Ovary (tissue), 9 donors: Measurements from ENCODE around the gene LARGE1. TPM values are rescaled to one million over a fixed set of nuclear protein-coding genes. Genes with fewer than 3 reads are reported as not detected.

Source experiments
- DNase-seq, 5 donors: peaks; one replicate each; pipeline ENCODE4 v3.0.0-alpha.2; 2019 to 2020
- H3K27ac ChIP-seq, 2 donors: fragments of 200-600 bp; one replicate each; pipeline versions ENCODE4 v1.5.1 to v1.8.0; 2019 to 2022
- H3K27me3 ChIP-seq: fragments of 200-600 bp; one replicate; pipeline ENCODE4 v1.8.0; 2022
- H3K36me3 ChIP-seq: fragments of 200-600 bp; sonication (generic); one replicate; pipeline ENCODE4 v1.5.1; 2019
- H3K4me1 ChIP-seq: one replicate; pipeline ENCODE4 v1.8.1; 2013; ENCODE audit warnings: mild to moderate bottlenecking, moderate library complexity; ENCODE audit not compliant: insufficient read depth
- H3K4me3 ChIP-seq: fragments of 200-600 bp; sonication (generic); one replicate; pipeline ENCODE4 v1.5.1; 2017
- H3K9me3 ChIP-seq, 2 donors: fragments of 200-600 bp in 1 of 2; sonication (generic) in 1 of 2; one replicate each; pipeline versions ENCODE4 v1.5.1 to v1.8.1; 2013 to 2019; ENCODE audit warnings: mild to moderate bottlenecking in 1 of 2, moderate library complexity in 1 of 2
- CTCF ChIP-seq, 3 donors: fragments of 450-650 bp in 2 of 3; fragments of 200-600 bp in 1 of 3; IDR thresholded peaks; one replicate each; pipeline versions ENCODE4 v1.5.1 to v1.8.0; 2016 to 2022; ENCODE audit warnings: antibody characterized with exemption in 3 of 3, mild to moderate bottlenecking in 1 of 3
- EP300 ChIP-seq: sonication (generic); formaldehyde crosslinking; IDR thresholded peaks from one replicate; pipeline ENCODE4 v1.6.1; 2017; ENCODE audit warnings: antibody characterized with exemption
- POLR2A ChIP-seq: fragments of 450-650 bp; IDR thresholded peaks from one replicate; pipeline ENCODE4 v1.6.1; 2017; ENCODE audit warnings: antibody characterized with exemption, mild to moderate bottlenecking, moderate library complexity
- WGBS, 3 donors: extraction: QIAGEN DNeasy Blood & Tissue Kit in 1 of 3; methylation state at CpG; one replicate each; pipeline versions ENCODE4 v1.1.5 to v1.1.7; 2013 to 2017; 5-methylcytosine and 5-hydroxymethylcytosine counted together
- intact Hi-C, 4 donors: fragments of 100-400 bp; cut with DNase I; formaldehyde crosslinking; loops; one replicate each; pipeline versions ENCODE4 v1.11.0 to v1.15.1; 2022 to 2023
- polyA plus RNA-seq, 2 donors: library from polyadenylated mRNA; stranded (reverse); fragments of 200-250 nt in 1 of 2; fragments of 350-450 nt in 1 of 2; fragmentation: Illumina TruSeq in 1 of 2; extraction: RNeasy Lipid Tissue Mini Kit (QIAGEN cat#74804) in 1 of 2; gene quantifications; one replicate each; pipeline ENCODE4 v1.2.3, GENCODE V29; 2013 to 2014
- total RNA-seq, 7 donors: library from RNA; depleted of rRNA in 2 of 7; stranded (reverse); fragments of >200 nt in 2 of 7; fragmentation: NEBNext Ultra II Directional in 3 of 7; extraction: Animal tissue kit (Norgen Biotek cat#: 25700) in 3 of 7; gene quantifications; one replicate each; pipeline versions ENCODE4 v1.1.0 to v1.2.4, GENCODE V29; 2016 to 2023
- donor health status: DM: no; HTN: no; CAD: no; lungs with moderate emphysema.
- donor health status: DM: no; HTN: no; CAD: no.
- donor health status: Bipolar disorder and iron deficiency.
- donor health status: DM: yes; HTN: yes; CAD: no.
- donor health status: DM: no; HTN: no; CAD: no.
- donor health status: DM: yes; HTN: yes; CAD: no.

Gene LARGE1
- total and polyA plus RNA-seq, 9 donors = 13.4 to 67.6 (median 36.8) TPM

- WGBS, 3 donors = 57 to 66% (median 65%) methylated on average over 4 of the region's 4 CpGs
- H3K27me3 ChIP-seq = no peaks in the 10 kb centered on the region
- H3K4me3 ChIP-seq = no peak overlapping the region
- no peaks in the 10 kb centered on the region for H3K36me3 ChIP-seq
- no peaks in the 10 kb centered on the region for H3K9me3 ChIP-seq
- no peak overlapping the region for H3K27ac ChIP-seq
- intact Hi-C loops = no loop called here
- no peak for TF ChIP-seq EP300
- no peak for TF ChIP-seq CTCF (IDR thresholded peaks at IDR 0.05)
- no peak for TF ChIP-seq POLR2A
- DNase-seq = no peak
- no peaks in the 10 kb centered on the region for H3K4me1 ChIP-seq
Observed at GRCh38 chr22:33493476-33494205, 426.6 kb downstream of the LARGE1 start.

- H3K36me3 ChIP-seq = no peaks in the 10 kb centered on the region
- intact Hi-C loops = no loop called here
- H3K27me3 ChIP-seq = no peaks in the 10 kb centered on the region
- H3K9me3 ChIP-seq = no peaks in the 10 kb centered on the region
- no peak overlapping the region for H3K27ac ChIP-seq
- no peak overlapping the region for H3K4me3 ChIP-seq
- no peak for DNase-seq
- TF ChIP-seq CTCF (IDR thresholded peaks at IDR 0.05) = no peak
- TF ChIP-seq EP300 = no peak
- TF ChIP-seq POLR2A = no peak
- H3K4me1 ChIP-seq = no peaks in the 10 kb centered on the region
- 32 to 51% (median 40%) methylated on average over 4 of the region's 4 CpGs for WGBS, 3 donors
Observed at GRCh38 chr22:33492210-33492651, 428.0 kb downstream of the LARGE1 start.

- TF ChIP-seq EP300 (no peak), POLR2A (no peak), CTCF (IDR thresholded peaks at IDR 0.05) (no peak)
- H3K36me3 ChIP-seq = no peaks in the 10 kb centered on the region
- no peak for DNase-seq
- 87 to 89% (median 88%) methylated on average over 6 of the region's 6 CpGs for WGBS, 3 donors
- H3K4me1 ChIP-seq = no peaks in the 10 kb centered on the region
- intact Hi-C loops = no loop called here
- H3K4me3 ChIP-seq = no peak overlapping the region
- H3K27ac ChIP-seq = no peak overlapping the region
- H3K27me3 ChIP-seq = no peaks in the 10 kb centered on the region
- H3K9me3 ChIP-seq = no peaks in the 10 kb centered on the region
Observed at GRCh38 chr22:33487041-33487716, 433.1 kb downstream of the LARGE1 start.

- Histone ChIP-seq H3K9me3 (no peaks in the 10 kb centered on the region), H3K27me3 (no peaks in the 10 kb centered on the region), H3K36me3 (no peaks in the 10 kb centered on the region), H3K27ac (no peak overlapping the region), H3K4me3 (no peak overlapping the region), H3K4me1 (no peaks in the 10 kb centered on the region)
- 85 to 92% (median 87%) methylated on average over 5 of the region's 5 CpGs for WGBS, 3 donors
- no peak for DNase-seq
- TF ChIP-seq POLR2A (no peak), EP300 (no peak), CTCF (IDR thresholded peaks at IDR 0.05) (no peak)
- intact Hi-C loops = no loop called here
Observed at GRCh38 chr22:33481550-33481949, 438.7 kb downstream of the LARGE1 start.
